GM10847 (cell line): ENCODE data around the gene ZNF592.

ENCODE experiments used
- POLR2A ChIP-seq: IDR thresholded peaks from 2 replicates; pipeline ENCODE4 v1.6.1; 2011; ENCODE audit not compliant: insufficient read length; ENCODE audit errors: extremely low read depth

Gene ZNF592

DNA sequence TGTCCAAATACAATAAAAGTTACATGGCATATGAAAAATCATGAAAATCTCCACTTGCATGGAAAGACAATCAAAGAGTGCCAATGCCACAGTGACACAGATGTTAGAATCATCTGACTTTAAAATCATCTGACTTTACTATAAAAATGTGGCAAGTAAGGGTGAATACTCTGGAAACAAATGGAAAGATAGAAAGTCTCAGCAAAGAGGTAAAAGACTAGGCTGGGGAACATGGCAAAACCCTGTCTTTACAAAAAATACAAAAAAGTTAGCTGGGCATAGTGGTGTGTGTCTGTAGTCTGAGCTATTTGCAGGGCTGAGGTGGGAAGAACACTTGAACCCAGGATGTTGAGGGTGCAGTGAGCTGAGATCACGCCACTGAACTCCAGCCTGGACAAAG is 97.9 kb downstream of the ZNF592 start:
- TF ChIP-seq POLR2A = no peak

DNA sequence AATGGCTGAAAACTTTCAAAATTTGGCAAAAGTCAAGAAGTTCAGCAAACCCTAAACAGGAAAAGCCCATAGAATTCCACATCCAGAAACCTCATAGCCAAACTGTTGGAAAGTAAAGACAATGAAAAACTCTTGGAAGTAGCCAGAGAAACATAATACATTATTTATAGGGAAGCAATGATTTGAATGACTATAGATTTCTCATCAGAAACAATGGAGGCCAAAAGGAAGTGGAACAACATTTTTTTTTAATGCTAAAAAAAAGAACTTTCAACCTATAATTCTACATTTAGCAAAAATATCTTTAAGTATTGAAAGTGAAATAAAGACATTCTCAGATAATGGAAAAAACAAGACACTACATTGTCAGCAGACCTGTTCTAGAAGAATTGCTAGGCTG is 99.0 kb downstream of the ZNF592 start:
- no peak for TF ChIP-seq POLR2A

GRCh38 chr15:84852212-84852611 is 103.8 kb downstream of the ZNF592 start:
- no peak for TF ChIP-seq POLR2A

GRCh38 chr15:84855136-84855535 is 106.7 kb downstream of the ZNF592 start:
- TF ChIP-seq POLR2A = no peak

GRCh38 chr15:84855765-84856164 is 107.4 kb downstream of the ZNF592 start:
- no peak for TF ChIP-seq POLR2A
